Keratinocyte (primary cell): ENCODE results near the gene NUAK1.

Experiments used
- EZH2 ChIP-seq: IDR thresholded peaks from one replicate; pipeline ENCODE4 v1.6.1; 2012; ENCODE audit warnings: inconsistent platforms, mild to moderate bottlenecking, low read length, moderate library complexity
- TF ChIP-seq, protein P1 (sequence below), 3 experiments: IDR thresholded peaks in 1 of 3; conservative IDR thresholded peaks in 1 of 3; optimal IDR thresholded peaks in 1 of 3; 2 replicates in 2 of 3; 3 replicates in 1 of 3; pipeline versions ENCODE3 to v1.5.1; 2011; ENCODE audit warnings: low read length in 3 of 3, mild to moderate bottlenecking in 3 of 3, moderate library complexity in 2 of 3, control low read depth in 1 of 3, inconsistent platforms in 1 of 3; ENCODE audit not compliant: insufficient read depth in 2 of 3; ENCODE audit errors: extremely low read depth in 1 of 3

- TF ChIP-seq, protein P1, sequence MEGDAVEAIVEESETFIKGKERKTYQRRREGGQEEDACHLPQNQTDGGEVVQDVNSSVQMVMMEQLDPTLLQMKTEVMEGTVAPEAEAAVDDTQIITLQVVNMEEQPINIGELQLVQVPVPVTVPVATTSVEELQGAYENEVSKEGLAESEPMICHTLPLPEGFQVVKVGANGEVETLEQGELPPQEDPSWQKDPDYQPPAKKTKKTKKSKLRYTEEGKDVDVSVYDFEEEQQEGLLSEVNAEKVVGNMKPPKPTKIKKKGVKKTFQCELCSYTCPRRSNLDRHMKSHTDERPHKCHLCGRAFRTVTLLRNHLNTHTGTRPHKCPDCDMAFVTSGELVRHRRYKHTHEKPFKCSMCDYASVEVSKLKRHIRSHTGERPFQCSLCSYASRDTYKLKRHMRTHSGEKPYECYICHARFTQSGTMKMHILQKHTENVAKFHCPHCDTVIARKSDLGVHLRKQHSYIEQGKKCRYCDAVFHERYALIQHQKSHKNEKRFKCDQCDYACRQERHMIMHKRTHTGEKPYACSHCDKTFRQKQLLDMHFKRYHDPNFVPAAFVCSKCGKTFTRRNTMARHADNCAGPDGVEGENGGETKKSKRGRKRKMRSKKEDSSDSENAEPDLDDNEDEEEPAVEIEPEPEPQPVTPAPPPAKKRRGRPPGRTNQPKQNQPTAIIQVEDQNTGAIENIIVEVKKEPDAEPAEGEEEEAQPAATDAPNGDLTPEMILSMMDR (optimal IDR thresholded peaks at IDR 0.05 in 1 of 3, IDR thresholded peaks at IDR 0.05 in 1 of 3, conservative IDR thresholded peaks at IDR 0.05 in 1 of 3; ENCODE audit: extremely low read depth in 1 of 3, insufficient read depth in 2 of 3, low read length in 3 of 3), result no peak
- no peak for TF ChIP-seq EZH2
Observed at GRCh38 chr12:106068296-106068695, 70.5 kb downstream of the NUAK1 start.
